GM12878 (cell line): Measurements from ENCODE around the gene HCN3. TPM values are rescaled to one million over a fixed set of nuclear protein-coding genes. Genes with fewer than 3 reads are reported as not detected.

Experiments
- ATAC-seq: fragments of 200-7000 bp; cut with Tn5 transposase; 3 replicates; pipeline ENCODE4 v1.9.1; 2020; ENCODE audit warnings: mild to moderate bottlenecking, moderate library complexity
- BruUV-seq: library from RNA; stranded (reverse); fragments of 400-500 nt; replicated peaks from 2 replicates; lab custom pipeline; 2021; lab: Mats Ljungman, UMichigan
- CTCF ChIA-PET: fragments of 300-600 bp; sonication (Branson Sonifier 250); formaldehyde crosslinking; extraction: SDS; loops from one replicate; lab custom pipeline; 2021; ENCODE audit warnings: inconsistent platforms; lab: Yijun Ruan, JAX
- POLR2A ChIA-PET: fragments of 350-600 bp; formaldehyde crosslinking; extraction: SDS; loops from one replicate; lab custom pipeline; 2021; ENCODE audit warnings: inconsistent platforms; lab: Charles Lee
- RAD21 ChIA-PET: fragments of 300-600 bp; sonication (Branson Sonifier 250); formaldehyde crosslinking; loops from one replicate; lab custom pipeline; 2023; ENCODE audit warnings: antibody characterized with exemption; ENCODE audit not compliant: unreplicated experiment; lab: Charles Lee
- SMC1A ChIA-PET: fragments of 300-600 bp; sonication (Branson Sonifier 250); formaldehyde crosslinking; loops from one replicate; lab custom pipeline; 2023; ENCODE audit not compliant: unreplicated experiment, uncharacterized antibody; lab: Charles Lee
- DNase-seq: peaks from one replicate; pipeline ENCODE4 v3.0.0-alpha.2; 2011; ENCODE audit warnings: low read depth, low spot score
- FAIRE-seq: peaks from 3 replicates; lab custom pipeline; 2011; peaks lifted over from hg19 to GRCh38; lab: Jason Lieb, UNC
- H2AFZ ChIP-seq: 2 replicates; pipeline ENCODE4 v1.6.0; 2011; ENCODE audit warnings: low read depth, low read length, control low read depth; ENCODE audit not compliant: control insufficient read depth
- H3K27ac ChIP-seq: 2 replicates; pipeline ENCODE4 v1.5.1; 2011; ENCODE audit warnings: control low read depth; ENCODE audit not compliant: control insufficient read depth, insufficient read depth
- H3K27me3 ChIP-seq, 2 experiments: replicated peaks in 1 of 2; 2 replicates each; pipeline versions ENCODE4 v1.6.0 to v1.6.1; 2011; ENCODE audit warnings: low read length in 1 of 2; ENCODE audit not compliant: control insufficient read depth in 2 of 2, insufficient read depth in 2 of 2
- H3K36me3 ChIP-seq, 2 experiments: 2 replicates each; pipeline ENCODE4 v1.5.1; 2011; ENCODE audit warnings: low read length in 1 of 2; ENCODE audit not compliant: control insufficient read depth in 2 of 2, insufficient read depth in 2 of 2
- H3K4me1 ChIP-seq: 2 replicates; pipeline ENCODE4 v1.6.1; 2011; ENCODE audit warnings: mild to moderate bottlenecking, low read length, moderate library complexity, mixed read lengths; ENCODE audit not compliant: control insufficient read depth, insufficient read depth
- H3K4me2 ChIP-seq: 2 replicates; pipeline ENCODE4 v1.6.0; 2011; ENCODE audit warnings: control low read depth; ENCODE audit not compliant: control insufficient read depth, insufficient read depth
- H3K4me3 ChIP-seq: fragments of 200-600 bp; sonication (generic); 2 replicates; pipeline ENCODE4 v1.5.1; 2016
- H3K79me2 ChIP-seq: 2 replicates; pipeline ENCODE4 v1.6.0; 2011; ENCODE audit warnings: low read length; ENCODE audit not compliant: control insufficient read depth, insufficient read depth
- H3K9ac ChIP-seq: 2 replicates; pipeline ENCODE4 v1.8.0; 2011; ENCODE audit warnings: low read length, control low read depth, mixed read lengths; ENCODE audit not compliant: control insufficient read depth, insufficient read depth
- H3K9me3 ChIP-seq: replicated peaks from 3 replicates; pipeline ENCODE4 v1.5.1; 2011; ENCODE audit warnings: mild to moderate bottlenecking, low read length; ENCODE audit not compliant: control insufficient read depth, insufficient read depth
- H4K20me1 ChIP-seq: 2 replicates; pipeline ENCODE4 v1.6.0; 2011; ENCODE audit not compliant: control insufficient read depth, insufficient read depth
- ASH2L ChIP-seq: fragments of 300-600, 200-600 bp; sonication (generic); IDR thresholded peaks from 2 replicates; pipeline ENCODE4 v1.6.1; 2017; ENCODE audit warnings: low read depth, mild to moderate bottlenecking, borderline replicate concordance
- BMI1 ChIP-seq: fragments of 450-650 bp; IDR thresholded peaks from 2 replicates; pipeline ENCODE4 v1.6.1; 2016; ENCODE audit warnings: mild to moderate bottlenecking, moderate library complexity, borderline replicate concordance
- ETV6 ChIP-seq, 2 experiments: fragments of 450-650 bp in 1 of 2; IDR thresholded peaks in 1 of 2; conservative IDR thresholded peaks in 1 of 2; 2 replicates each; pipeline ENCODE4 v1.6.1; 2014; ENCODE audit warnings: antibody characterized with exemption in 1 of 2, borderline replicate concordance in 1 of 2, low read depth in 1 of 2, mild to moderate bottlenecking in 1 of 2, moderate library complexity in 1 of 2
- HDAC2 ChIP-seq: fragments of 200-600 bp; sonication (generic); IDR thresholded peaks from 2 replicates; pipeline ENCODE4 v1.6.1; 2017
- MYB ChIP-seq: fragments of 150-350 bp; IDR thresholded peaks from 2 replicates; pipeline ENCODE4 v1.6.1; 2014; ENCODE audit warnings: mild to moderate bottlenecking, low read depth, low read length, borderline replicate concordance
- NFYB ChIP-seq: IDR thresholded peaks from 2 replicates; pipeline ENCODE4 v1.6.1; 2011; ENCODE audit warnings: low read depth, mild to moderate bottlenecking, low read length, improper control_type of control experiment, moderate library complexity; ENCODE audit not compliant: insufficient read depth
- POLR2A ChIP-seq: IDR thresholded peaks from 2 replicates; pipeline ENCODE4 v1.6.1; 2011; ENCODE audit warnings: low read depth, mild to moderate bottlenecking, low read length
- POU2F2 ChIP-seq: IDR thresholded peaks from 3 replicates; pipeline ENCODE4 v1.6.1; 2011; ENCODE audit warnings: low read depth, mild to moderate bottlenecking, low read length, borderline replicate concordance
- RAD51 ChIP-seq: fragments of 450-650 bp; IDR thresholded peaks from 2 replicates; pipeline ENCODE4 v1.6.1; 2016; ENCODE audit warnings: moderate library complexity, mild to moderate bottlenecking, inconsistent platforms
- RCOR1 ChIP-seq: conservative IDR thresholded peaks from 2 replicates; pipeline ENCODE4 v1.6.1; 2012; ENCODE audit warnings: low read depth, low read length, improper control_type of control experiment
- SIN3A ChIP-seq: IDR thresholded peaks from 2 replicates; pipeline ENCODE4 v1.6.1; 2012; ENCODE audit warnings: low read depth, low read length, improper control_type of control experiment
- SMAD5 ChIP-seq: IDR thresholded peaks from 2 replicates; pipeline ENCODE4 v1.6.1; 2016; ENCODE audit warnings: antibody characterized with exemption, low read depth
- TBL1XR1 ChIP-seq: IDR thresholded peaks from 2 replicates; pipeline ENCODE4 v1.6.1; 2012; ENCODE audit warnings: low read depth, low read length, improper control_type of control experiment
- TCF12 ChIP-seq: IDR thresholded peaks from 2 replicates; pipeline ENCODE4 v1.6.1; 2011; ENCODE audit warnings: low read depth, mild to moderate bottlenecking, low read length
- WRNIP1 ChIP-seq: IDR thresholded peaks from 2 replicates; pipeline ENCODE4 v1.6.1; 2011; ENCODE audit warnings: low read depth, low read length, improper control_type of control experiment, borderline replicate concordance
- WGBS: methylation state at CpG from one replicate; pipeline ENCODE4 v1.1.6; 2016; ENCODE audit warnings: low lambda C conversion rate; ENCODE audit not compliant: insufficient replicate concordance, insufficient coverage; ENCODE audit errors: missing lambda C conversion rate; 5-methylcytosine and 5-hydroxymethylcytosine counted together
- in situ Hi-C: fragments of 300-500 bp; cut with MboI; formaldehyde crosslinking; loops from 9 replicates; pipeline ENCODE4 v1.14.3; 2018; ENCODE audit warnings: mixed read lengths
- intact Hi-C: fragments of 100-400 bp; cut with micrococcal nuclease; formaldehyde crosslinking; loops from one replicate; pipeline ENCODE4 v1.14.2; 2022; ENCODE audit not compliant: unreplicated experiment
- polyA plus RNA-seq, 11 experiments: library from polyadenylated mRNA; depleted of rRNA in 4 of 11; unstranded in 6 of 11; stranded (reverse) in 5 of 11; fragments of >200 nt; fragmentation: Nextera tagmentation in 4 of 11; fragmentation: Illumina TruSeq in 1 of 11; extraction: Ambion mirVana in 4 of 11; extraction: Trizol in 1 of 11; gene quantifications; 1 replicate in 1 of 11; 2 replicates in 10 of 11; pipeline versions ENCODE4 v1.2.1 to v1.2.3, GENCODE V29; 2011 to 2016; ENCODE audit warnings: inconsistent platforms in 2 of 11, missing spikeins in 2 of 11, low read depth in 1 of 11
- total RNA-seq, 4 experiments: library from RNA; depleted of rRNA in 3 of 4; stranded (reverse); fragments of >200 nt in 3 of 4; fragmentation: Illumina TruSeq in 1 of 4; extraction: Trizol in 1 of 4; gene quantifications; 2 replicates each; pipeline versions ENCODE4 v1.2.1 to v1.2.3, GENCODE V29; 2013 to 2021

The HCN3 gene
- total and polyA plus RNA-seq, 10 of the 15 experiments (the other 5 are each of a cell fraction or from before 2014, with no cell fraction given), result 0.08 to 4.1 (median 1.8) TPM

DNA sequence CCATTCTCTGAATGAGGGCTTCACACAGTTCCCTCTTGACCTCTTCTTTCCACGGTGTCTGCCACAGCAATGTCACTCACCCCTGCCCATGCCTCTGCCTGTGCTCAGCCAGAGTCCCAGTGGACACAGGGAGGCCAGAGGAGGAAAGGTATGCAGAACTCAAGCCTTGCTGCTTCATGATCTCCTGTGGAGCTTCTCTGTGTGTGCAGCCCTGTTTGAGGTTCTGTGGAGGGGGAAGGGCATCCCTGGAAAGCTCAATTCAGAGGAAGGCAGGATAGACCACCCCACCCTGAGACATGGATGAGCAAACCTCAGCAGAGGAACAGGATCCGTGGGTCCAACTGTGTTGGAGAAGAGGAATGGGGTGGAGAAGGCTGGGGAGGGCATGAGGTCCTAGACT is 2.0 kb downstream of the HCN3 start:
- Histone ChIP-seq H3K4me1 (peaks cover 10% of the 10 kb centered on the region), H3K9ac (no peak overlapping the region), H3K36me3 (no peaks in the 10 kb centered on the region), H3K4me2 (no peak overlapping the region; the same call in 1 of the 2 replicates), H3K79me2 (no peaks in the 10 kb centered on the region), H2AFZ (no peak overlapping the region), H4K20me1 (no peaks in the 10 kb centered on the region), H3K4me3 (no peak overlapping the region), H3K27me3 (no peaks in the 10 kb centered on the region), H3K9me3 (no peaks in the 10 kb centered on the region), H3K27ac (no peak overlapping the region)
- CTCF ChIA-PET, result interaction anchor here (0.7 to 1.8 kb wide), 8 partner anchors 13 to 62 kb away, joined by 3 to 6 read pairs (median 4); partner anchors contain the start of gene FDPS
- intact Hi-C loops (no loop called here), in situ Hi-C loops (no loop called here)
- DNase-seq (no peak), ATAC-seq (no peak), FAIRE-seq (no peak)
- BruUV-seq, result no TSS peak
- POLR2A ChIA-PET, result interaction anchor here (0.6 to 1.6 kb wide), 3 partner anchors 25 to 58 kb away, joined by 3 to 4 read pairs (median 3); no protein-coding TSS in a partner anchor
- SMC1A ChIA-PET, result interaction anchor here (0.7 to 1.5 kb wide), 3 partner anchors 27 to 44 kb away, joined by 3 to 10 read pairs (median 4); no protein-coding TSS in a partner anchor
- RAD21 ChIA-PET, result interaction anchor here (2.2 kb wide), 1 partner anchor 44 kb away, joined by 13 read pairs; no protein-coding TSS in a partner anchor
- 32% methylated on average over 2 of the region's 2 CpGs for WGBS
- TF ChIP-seq TBL1XR1 (no peak), POU2F2 (no peak)

DNA sequence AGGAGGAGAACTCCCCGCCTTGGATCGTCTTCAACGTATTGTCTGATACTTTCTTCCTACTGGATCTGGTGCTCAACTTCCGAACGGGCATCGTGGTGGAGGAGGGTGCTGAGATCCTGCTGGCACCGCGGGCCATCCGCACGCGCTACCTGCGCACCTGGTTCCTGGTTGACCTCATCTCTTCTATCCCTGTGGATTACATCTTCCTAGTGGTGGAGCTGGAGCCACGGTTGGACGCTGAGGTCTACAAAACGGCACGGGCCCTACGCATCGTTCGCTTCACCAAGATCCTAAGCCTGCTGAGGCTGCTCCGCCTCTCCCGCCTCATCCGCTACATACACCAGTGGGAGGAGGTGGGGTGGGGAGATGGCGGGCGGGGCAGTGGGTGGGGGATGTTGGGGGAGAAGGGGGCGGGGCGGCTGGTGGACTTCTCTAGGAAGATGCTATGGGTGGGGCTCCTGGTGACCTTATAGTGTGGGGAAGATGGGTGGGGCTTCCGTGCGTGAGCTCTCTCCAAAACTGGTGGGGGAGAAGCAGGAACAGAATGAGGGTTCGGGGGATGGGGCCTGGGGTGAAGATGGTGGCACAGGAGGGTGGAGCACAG is 5.3 kb downstream of the HCN3 start:
- no peak overlapping the region for H3K4me2 ChIP-seq
- ATAC-seq, result no peak
- H3K4me1 ChIP-seq, result peaks cover 3% of the 10 kb centered on the region; the same call in 1 of the 2 replicates
- H3K9me3 ChIP-seq, result no peaks in the 10 kb centered on the region
- no peak overlapping the region for H3K27ac ChIP-seq
- no peaks in the 10 kb centered on the region for H3K36me3 ChIP-seq
- WGBS, result 87% methylated on average over 24 of the region's 29 CpGs
- ChIA-PET SMC1A (interaction anchor here (0.9 kb wide), 1 partner anchor 34 kb away, joined by 3 read pairs; no protein-coding TSS in a partner anchor), RAD21 (no interaction called here), POLR2A (no interaction called here), CTCF (no interaction called here)
- TF ChIP-seq BMI1 (no peak), RCOR1 (no peak), NFYB (no peak), SMAD5 (no peak), ETV6 (conservative IDR thresholded peaks at IDR 0.05 in 1 of 2, IDR thresholded peaks at IDR 0.05 in 1 of 2; ENCODE audit: borderline replicate concordance in 1 of 2, low read depth in 1 of 2) (no peak), WRNIP1 (no peak), HDAC2 (no peak), SIN3A (no peak), TCF12 (no peak), POLR2A (no peak), MYB (no peak), ASH2L (no peak), RAD51 (no peak)
- in situ Hi-C loops, result no loop called here
- no peak overlapping the region for H2AFZ ChIP-seq
- no peak overlapping the region for H3K4me3 ChIP-seq
- FAIRE-seq, result no peak
- no peaks in the 10 kb centered on the region for H3K79me2 ChIP-seq
- H3K9ac ChIP-seq, result no peak overlapping the region
- no peaks in the 10 kb centered on the region for H4K20me1 ChIP-seq
- no peak for DNase-seq
- no TSS peak for BruUV-seq
- H3K27me3 ChIP-seq, result no peaks in the 10 kb centered on the region
- intact Hi-C loops, result no loop called here
